ENCODE data around the gene KIAA0825. TPM values are rescaled to one million over a fixed set of nuclear protein-coding genes. Genes with fewer than 3 reads are reported as not detected.

The KIAA0825 gene
- total RNA-seq, 4 donors from 2014 or later, result 1.8 to 3.4 (median 2.6) TPM

GRCh38 chr5:94395468-94395867, 222.9 kb downstream of the KIAA0825 start:
- Histone ChIP-seq H3K4me1 (no peaks in the 10 kb centered on the region), H3K36me3 (no peaks in the 10 kb centered on the region), H3K27ac (no peak overlapping the region), H3K9me3 (no peaks in the 10 kb centered on the region), H3K4me3 (no peak overlapping the region), H3K27me3 (no peaks in the 10 kb centered on the region)
- WGBS, 2 donors, result 47 to 48% methylated on average over 1 of the region's 1 CpG
- no peak for DNase-seq
- intact Hi-C loops (cut with DNase I), result no loop called here
- no peak for TF ChIP-seq POLR2A (IDR thresholded peaks at IDR 0.05)
- TF ChIP-seq, protein P1, sequence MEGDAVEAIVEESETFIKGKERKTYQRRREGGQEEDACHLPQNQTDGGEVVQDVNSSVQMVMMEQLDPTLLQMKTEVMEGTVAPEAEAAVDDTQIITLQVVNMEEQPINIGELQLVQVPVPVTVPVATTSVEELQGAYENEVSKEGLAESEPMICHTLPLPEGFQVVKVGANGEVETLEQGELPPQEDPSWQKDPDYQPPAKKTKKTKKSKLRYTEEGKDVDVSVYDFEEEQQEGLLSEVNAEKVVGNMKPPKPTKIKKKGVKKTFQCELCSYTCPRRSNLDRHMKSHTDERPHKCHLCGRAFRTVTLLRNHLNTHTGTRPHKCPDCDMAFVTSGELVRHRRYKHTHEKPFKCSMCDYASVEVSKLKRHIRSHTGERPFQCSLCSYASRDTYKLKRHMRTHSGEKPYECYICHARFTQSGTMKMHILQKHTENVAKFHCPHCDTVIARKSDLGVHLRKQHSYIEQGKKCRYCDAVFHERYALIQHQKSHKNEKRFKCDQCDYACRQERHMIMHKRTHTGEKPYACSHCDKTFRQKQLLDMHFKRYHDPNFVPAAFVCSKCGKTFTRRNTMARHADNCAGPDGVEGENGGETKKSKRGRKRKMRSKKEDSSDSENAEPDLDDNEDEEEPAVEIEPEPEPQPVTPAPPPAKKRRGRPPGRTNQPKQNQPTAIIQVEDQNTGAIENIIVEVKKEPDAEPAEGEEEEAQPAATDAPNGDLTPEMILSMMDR (IDR thresholded peaks at IDR 0.05), result no peak

- intact Hi-C loops (cut with DNase I), result no loop called here
- no peak overlapping the region for H3K4me3 ChIP-seq
Observed at GRCh38 chr5:94391996-94392395, 226.4 kb downstream of the KIAA0825 start.

DNA sequence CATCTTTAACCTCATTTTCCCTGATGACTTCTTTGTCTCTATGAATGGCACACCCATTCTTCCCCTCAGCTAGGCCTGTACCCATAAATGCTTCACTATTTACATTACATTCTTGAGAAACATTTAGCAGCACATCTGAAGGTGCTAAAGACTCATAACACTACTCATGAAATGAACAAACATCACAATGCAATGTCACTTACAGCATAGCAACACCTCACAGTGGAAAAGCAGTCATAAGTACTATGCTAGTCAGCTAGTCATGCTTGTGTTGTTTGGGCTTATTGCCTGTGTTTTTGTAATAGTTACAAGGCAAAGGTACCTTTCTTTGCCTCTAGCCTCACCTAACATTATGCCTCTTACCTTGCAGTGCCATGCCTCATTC, 228.9 kb downstream of the KIAA0825 start:
- no peaks in the 10 kb centered on the region for H3K4me1 ChIP-seq
- no peaks in the 10 kb centered on the region for H3K9me3 ChIP-seq
- intact Hi-C loops (cut with DNase I), result no loop called here
- DNase-seq, result no peak
- H3K36me3 ChIP-seq, result no peaks in the 10 kb centered on the region
- H3K27ac ChIP-seq, result no peak overlapping the region
- TF ChIP-seq, protein P1 (IDR thresholded peaks at IDR 0.05), result no peak
- TF ChIP-seq POLR2A (IDR thresholded peaks at IDR 0.05), result no peak
- no peaks in the 10 kb centered on the region for H3K27me3 ChIP-seq
- H3K4me3 ChIP-seq, result no peak overlapping the region

More at GRCh38 chr5:94391996-94392395, 226.4 kb downstream of the KIAA0825 start:
- Histone ChIP-seq H3K27ac (no peak overlapping the region), H3K27me3 (no peaks in the 10 kb centered on the region), H3K9me3 (no peaks in the 10 kb centered on the region), H3K4me1 (no peaks in the 10 kb centered on the region), H3K36me3 (no peaks in the 10 kb centered on the region)
- DNase-seq, result no peak
- TF ChIP-seq POLR2A (IDR thresholded peaks at IDR 0.05), result no peak
- TF ChIP-seq, protein P1 (IDR thresholded peaks at IDR 0.05), result no peak
- whole genome bisulfite sequencing, 2 donors, result 87 to 100% methylated on average over 1 of the region's 1 CpG

DNA sequence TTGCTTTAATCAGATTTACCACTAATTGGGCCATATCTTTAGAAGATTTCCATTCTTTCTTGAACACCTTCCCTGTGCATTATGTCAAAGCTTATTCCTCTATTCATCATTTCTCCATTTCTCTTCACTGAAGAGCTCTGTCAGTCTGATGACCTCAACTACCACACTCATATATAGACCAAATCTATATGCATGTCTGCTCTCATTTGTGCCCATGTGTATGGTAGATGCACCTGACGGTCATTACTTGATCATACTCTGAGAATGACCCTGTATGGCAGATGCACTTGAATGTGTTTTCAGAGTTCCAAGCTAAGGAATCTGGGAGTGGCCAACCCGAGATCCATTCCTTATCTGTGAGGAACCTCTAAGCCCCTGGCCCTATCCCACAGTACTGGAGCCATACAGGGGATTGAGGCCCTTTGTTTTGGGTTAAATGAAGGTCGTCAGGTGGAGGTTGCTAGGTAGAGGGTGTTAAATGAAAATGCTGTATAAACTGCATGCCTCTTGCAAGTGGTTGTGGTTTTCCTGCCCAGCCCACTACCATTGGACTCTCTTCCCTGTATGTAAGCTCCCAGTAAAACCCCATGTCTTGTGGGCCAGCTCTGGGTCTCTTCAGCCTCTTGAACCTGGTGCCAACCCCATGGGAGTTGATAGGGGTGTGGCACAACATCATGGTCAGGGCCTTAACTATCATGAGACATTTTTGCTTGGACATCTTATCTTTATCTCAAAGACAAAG, 229.5 kb downstream of the KIAA0825 start:
- Histone ChIP-seq H3K36me3 (no peaks in the 10 kb centered on the region), H3K9me3 (no peaks in the 10 kb centered on the region), H3K4me1 (no peaks in the 10 kb centered on the region), H3K27me3 (no peaks in the 10 kb centered on the region), H3K4me3 (no peak overlapping the region), H3K27ac (no peak overlapping the region)
- no peak for TF ChIP-seq POLR2A (IDR thresholded peaks at IDR 0.05)
- TF ChIP-seq, protein P1 (IDR thresholded peaks at IDR 0.05), result no peak
- DNase-seq, result no peak
- WGBS, 2 donors, result 70 to 94% methylated on average over 3 of the region's 3 CpGs
- intact Hi-C loops (cut with DNase I), result no loop called here

DNA sequence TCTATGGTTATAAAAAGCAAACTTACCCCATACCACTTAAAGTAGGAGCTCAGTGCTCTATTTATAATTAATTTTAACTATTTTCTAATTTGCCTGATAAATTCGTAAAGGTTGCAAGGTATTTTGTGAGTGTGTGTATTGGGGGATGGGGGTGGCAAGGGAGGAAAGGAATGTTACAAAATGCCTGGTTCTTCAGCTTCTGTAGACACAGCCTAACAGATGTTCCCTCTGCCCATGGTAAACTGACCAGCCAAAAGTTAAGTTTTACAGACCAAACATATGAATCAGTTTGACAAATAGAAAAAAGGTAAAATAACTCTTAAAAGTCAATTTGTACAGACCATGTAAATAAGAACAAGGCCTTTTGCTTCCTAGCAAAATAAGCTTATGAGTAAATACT, 232.6 kb downstream of the KIAA0825 start:
- Histone ChIP-seq H3K4me3 (no peak overlapping the region), H3K27ac (no peak overlapping the region), H3K9me3 (no peaks in the 10 kb centered on the region), H3K27me3 (no peaks in the 10 kb centered on the region), H3K4me1 (no peaks in the 10 kb centered on the region), H3K36me3 (no peaks in the 10 kb centered on the region)
- WGBS, 2 donors, result 79 to 89% methylated on average over 1 of the region's 1 CpG
- TF ChIP-seq, protein P1 (IDR thresholded peaks at IDR 0.05), result no peak
- no peak for TF ChIP-seq POLR2A (IDR thresholded peaks at IDR 0.05)
- no peak for DNase-seq
- intact Hi-C loops (cut with DNase I), result no loop called here

All from esophagus squamous epithelium (tissue), 5 donors.